ENCODE data around the gene ARNT2.
"Not testable (repeated sequence)": the region's sequence is repeated elsewhere in the genome, so short reads cannot be mapped to it uniquely, and the experiment has no call there.

Gene ARNT2

GRCh38 chr15:80640531-80641121 is 236.4 kb downstream of the ARNT2 start:
- H3K27me3 ChIP-seq (ENCODE audit: insufficient read depth, low read depth), result no peaks in the 10 kb centered on the region
- no peaks in the 10 kb centered on the region for H3K79me2 ChIP-seq (ENCODE audit: insufficient read depth, low read depth)
- no peak overlapping the region for H3K27ac ChIP-seq
- no peak overlapping the region for H2AFZ ChIP-seq (ENCODE audit: low read depth)
- H3K36me3 ChIP-seq (ENCODE audit: insufficient read depth), result no peaks in the 10 kb centered on the region
- no peaks in the 10 kb centered on the region for H4K20me1 ChIP-seq (ENCODE audit: insufficient read depth)
- no peak for TF ChIP-seq CTCF (conservative IDR thresholded peaks at IDR 0.05; ENCODE audit: low read depth, low read length)
- H3K9ac ChIP-seq, result no peak overlapping the region
- no peak overlapping the region for H3K4me3 ChIP-seq (IDR thresholded peaks at IDR 0.05; ENCODE audit: insufficient read depth, low read depth, low read length)
- no peaks in the 10 kb centered on the region for H3K4me1 ChIP-seq (ENCODE audit: low read depth, poor library complexity, severe bottlenecking)
- H3K4me2 ChIP-seq, result no peak overlapping the region

- Histone ChIP-seq H2AFZ (ENCODE audit: low read depth) (no peak overlapping the region), H3K27me3 (ENCODE audit: insufficient read depth, low read depth) (no peaks in the 10 kb centered on the region), H3K4me1 (ENCODE audit: low read depth, poor library complexity, severe bottlenecking) (no peaks in the 10 kb centered on the region), H3K9ac (no peak overlapping the region), H3K79me2 (ENCODE audit: insufficient read depth, low read depth) (no peaks in the 10 kb centered on the region), H3K36me3 (ENCODE audit: insufficient read depth) (no peaks in the 10 kb centered on the region), H3K4me2 (no peak overlapping the region), H3K4me3 (IDR thresholded peaks at IDR 0.05; ENCODE audit: insufficient read depth, low read depth, low read length) (no peak overlapping the region), H4K20me1 (ENCODE audit: insufficient read depth) (no peaks in the 10 kb centered on the region), H3K27ac (no peak overlapping the region)
- TF ChIP-seq CTCF (conservative IDR thresholded peaks at IDR 0.05; ENCODE audit: low read depth, low read length), result no peak
Observed at GRCh38 chr15:80641384-80641783, 237.2 kb downstream of the ARNT2 start.

GRCh38 chr15:80643431-80643951 is 239.3 kb downstream of the ARNT2 start:
- H3K4me3 ChIP-seq (IDR thresholded peaks at IDR 0.05; ENCODE audit: insufficient read depth, low read depth, low read length), result no peak overlapping the region
- H3K27ac ChIP-seq, result no peak overlapping the region
- no peaks in the 10 kb centered on the region for H3K27me3 ChIP-seq (ENCODE audit: insufficient read depth, low read depth)
- H3K79me2 ChIP-seq (ENCODE audit: insufficient read depth, low read depth), result no peaks in the 10 kb centered on the region
- no peaks in the 10 kb centered on the region for H3K4me1 ChIP-seq (ENCODE audit: low read depth, poor library complexity, severe bottlenecking)
- no peak overlapping the region for H2AFZ ChIP-seq (ENCODE audit: low read depth)
- H3K9ac ChIP-seq, result no peak overlapping the region
- no peaks in the 10 kb centered on the region for H4K20me1 ChIP-seq (ENCODE audit: insufficient read depth)
- H3K4me2 ChIP-seq, result no peak overlapping the region
- TF ChIP-seq CTCF (conservative IDR thresholded peaks at IDR 0.05; ENCODE audit: low read depth, low read length), result no peak
- no peaks in the 10 kb centered on the region for H3K36me3 ChIP-seq (ENCODE audit: insufficient read depth)

- Histone ChIP-seq H3K79me2 (ENCODE audit: insufficient read depth, low read depth) (no peaks in the 10 kb centered on the region), H3K27ac (no peak overlapping the region), H3K4me3 (IDR thresholded peaks at IDR 0.05; ENCODE audit: insufficient read depth, low read depth, low read length) (no peak overlapping the region), H4K20me1 (ENCODE audit: insufficient read depth) (no peaks in the 10 kb centered on the region), H3K36me3 (ENCODE audit: insufficient read depth) (no peaks in the 10 kb centered on the region), H2AFZ (ENCODE audit: low read depth) (no peak overlapping the region), H3K4me1 (ENCODE audit: low read depth, poor library complexity, severe bottlenecking) (no peaks in the 10 kb centered on the region), H3K27me3 (ENCODE audit: insufficient read depth, low read depth) (no peaks in the 10 kb centered on the region), H3K4me2 (no peak overlapping the region), H3K9ac (no peak overlapping the region)
- TF ChIP-seq CTCF (conservative IDR thresholded peaks at IDR 0.05; ENCODE audit: low read depth, low read length), result no peak
Observed at GRCh38 chr15:80645494-80646065, 241.4 kb downstream of the ARNT2 start.

- H3K27me3 ChIP-seq (ENCODE audit: insufficient read depth, low read depth); H3K36me3 ChIP-seq (ENCODE audit: insufficient read depth); H4K20me1 ChIP-seq (ENCODE audit: insufficient read depth); H3K4me1 ChIP-seq (ENCODE audit: low read depth, poor library complexity, severe bottlenecking); H3K79me2 ChIP-seq (ENCODE audit: insufficient read depth, low read depth); H3K27ac ChIP-seq; H3K4me3 ChIP-seq (IDR thresholded peaks at IDR 0.05; ENCODE audit: insufficient read depth, low read depth, low read length); H3K9ac ChIP-seq; H3K4me2 ChIP-seq; H2AFZ ChIP-seq (ENCODE audit: low read depth): not testable (repeated sequence)
Observed at GRCh38 chr15:80647424-80647823, 243.2 kb downstream of the ARNT2 start.

Measured in KMS-11 (cell line).